A673 (cell line): ENCODE data around the gene PON3. TPM values are rescaled to one million over a fixed set of nuclear protein-coding genes. Genes with fewer than 3 reads are reported as not detected.
A peak's percentile ranks its signal among the peaks of the same experiment; 100 is the strongest.

Experiments used
- BruUV-seq: library from RNA; stranded (reverse); fragments of 400-500 nt; replicated peaks from 2 replicates; lab custom pipeline; 2021; lab: Mats Ljungman, UMichigan
- CTCF ChIA-PET: fragments of 300-600 bp; sonication (Branson Sonifier 250); formaldehyde crosslinking; loops from one replicate; lab custom pipeline; 2022; ENCODE audit warnings: antibody characterized with exemption; lab: Charles Lee
- POLR2A ChIA-PET: fragments of 300-600 bp; sonication (Branson Sonifier 250); formaldehyde crosslinking; loops from one replicate; lab custom pipeline; 2022; ENCODE audit warnings: antibody characterized with exemption; ENCODE audit not compliant: low non-redundant PET; lab: Charles Lee
- DNase-seq: peaks from one replicate; pipeline ENCODE4 v3.0.0-alpha.2; 2015; ENCODE audit warnings: low spot score
- H3K27ac ChIP-seq: fragments of 200-600 bp; sonication (generic); 2 replicates; pipeline ENCODE4 v1.5.1; 2016; ENCODE audit warnings: mixed run types, low read depth, mild to moderate bottlenecking, mixed read lengths, antibody characterized with exemption, low read length; ENCODE audit not compliant: poor library complexity, severe bottlenecking
- H3K27me3 ChIP-seq: fragments of 200-600 bp; sonication (generic); replicated peaks from 2 replicates; pipeline ENCODE4 v1.6.1; 2017; ENCODE audit warnings: mixed run types, low read depth, mild to moderate bottlenecking, mixed read lengths, antibody characterized with exemption, low read length; ENCODE audit not compliant: insufficient read depth, poor library complexity
- H3K36me3 ChIP-seq: fragments of 200-600 bp; sonication (generic); 2 replicates; pipeline ENCODE4 v1.6.1; 2016; ENCODE audit warnings: mixed run types, mild to moderate bottlenecking, mixed read lengths, antibody characterized with exemption, low read length; ENCODE audit not compliant: insufficient read depth, poor library complexity, severe bottlenecking
- H3K4me1 ChIP-seq: fragments of 200-600 bp; sonication (generic); 2 replicates; pipeline ENCODE4 v1.6.1; 2017; ENCODE audit warnings: mixed run types, mild to moderate bottlenecking, mixed read lengths, antibody characterized with exemption, low read length; ENCODE audit not compliant: insufficient read depth, poor library complexity, severe bottlenecking
- H3K4me3 ChIP-seq: fragments of 200-600 bp; sonication (generic); 2 replicates; pipeline ENCODE4 v1.5.1; 2016; ENCODE audit warnings: low read depth, mixed run types, mild to moderate bottlenecking, mixed read lengths, low read length; ENCODE audit not compliant: poor library complexity, severe bottlenecking
- H3K9me3 ChIP-seq: fragments of 200-600 bp; sonication (generic); 2 replicates; pipeline ENCODE4 v1.6.1; 2016; ENCODE audit warnings: mixed run types, low read depth, mild to moderate bottlenecking, mixed read lengths, antibody characterized with exemption, low read length; ENCODE audit not compliant: poor library complexity, severe bottlenecking
- EZH2 ChIP-seq: fragments of 200-600 bp; sonication (generic); IDR thresholded peaks from 2 replicates; pipeline ENCODE4 v1.6.1; 2017; ENCODE audit warnings: borderline replicate concordance, low read depth, mild to moderate bottlenecking, mixed read lengths, antibody characterized with exemption, low read length; ENCODE audit not compliant: poor library complexity, severe bottlenecking
- intact Hi-C: fragments of 100-400 bp; cut with micrococcal nuclease; formaldehyde crosslinking; loops from one replicate; pipeline ENCODE4 v1.10.0; 2022; ENCODE audit not compliant: unreplicated experiment
- total RNA-seq: library from RNA; stranded (reverse); gene quantifications from 2 replicates; pipeline ENCODE4 v1.2.3, GENCODE V29; 2021
- TF ChIP-seq, protein P1 (sequence below): fragments of 300-800, 200-600 bp; sonication (generic); conservative IDR thresholded peaks from 2 replicates; pipeline ENCODE4 v1.5.1; 2017; ENCODE audit warnings: low read depth, mild to moderate bottlenecking, antibody characterized with exemption, low read length, moderate library complexity, mixed read lengths

PON3 gene
- total RNA-seq, 1 experiment from 2014 or later = not detected

DNA sequence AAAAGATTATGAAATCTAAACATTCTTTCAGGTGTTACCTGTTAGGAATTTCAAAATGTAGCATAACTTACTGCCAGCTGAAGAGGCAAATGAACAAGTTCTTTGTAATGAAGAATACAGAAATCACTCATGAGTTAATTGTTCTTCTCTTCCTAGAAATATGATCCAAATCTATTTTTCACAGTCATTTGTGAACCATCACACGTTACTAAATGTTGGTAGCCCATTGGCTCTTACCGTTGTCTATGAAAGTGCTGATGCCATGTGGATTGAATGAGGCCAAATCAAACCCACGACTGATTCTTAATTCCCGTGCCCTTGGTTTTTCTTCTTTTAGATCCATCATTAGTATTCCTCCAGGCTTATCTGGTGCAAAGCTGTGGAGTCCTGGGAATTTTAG lies 15.9 kb upstream of the PON3 start:
- H3K4me1 ChIP-seq = no peaks in the 10 kb centered on the region
- intact Hi-C loops = no loop called here
- no peak overlapping the region for H3K4me3 ChIP-seq
- POLR2A ChIA-PET = no interaction called here
- no peaks in the 10 kb centered on the region for H3K9me3 ChIP-seq
- BruUV-seq = no TSS peak
- H3K36me3 ChIP-seq = peaks cover 5% of the 10 kb centered on the region
- TF ChIP-seq, protein P1, sequence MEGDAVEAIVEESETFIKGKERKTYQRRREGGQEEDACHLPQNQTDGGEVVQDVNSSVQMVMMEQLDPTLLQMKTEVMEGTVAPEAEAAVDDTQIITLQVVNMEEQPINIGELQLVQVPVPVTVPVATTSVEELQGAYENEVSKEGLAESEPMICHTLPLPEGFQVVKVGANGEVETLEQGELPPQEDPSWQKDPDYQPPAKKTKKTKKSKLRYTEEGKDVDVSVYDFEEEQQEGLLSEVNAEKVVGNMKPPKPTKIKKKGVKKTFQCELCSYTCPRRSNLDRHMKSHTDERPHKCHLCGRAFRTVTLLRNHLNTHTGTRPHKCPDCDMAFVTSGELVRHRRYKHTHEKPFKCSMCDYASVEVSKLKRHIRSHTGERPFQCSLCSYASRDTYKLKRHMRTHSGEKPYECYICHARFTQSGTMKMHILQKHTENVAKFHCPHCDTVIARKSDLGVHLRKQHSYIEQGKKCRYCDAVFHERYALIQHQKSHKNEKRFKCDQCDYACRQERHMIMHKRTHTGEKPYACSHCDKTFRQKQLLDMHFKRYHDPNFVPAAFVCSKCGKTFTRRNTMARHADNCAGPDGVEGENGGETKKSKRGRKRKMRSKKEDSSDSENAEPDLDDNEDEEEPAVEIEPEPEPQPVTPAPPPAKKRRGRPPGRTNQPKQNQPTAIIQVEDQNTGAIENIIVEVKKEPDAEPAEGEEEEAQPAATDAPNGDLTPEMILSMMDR = no peak
- TF ChIP-seq EZH2 = no peak
- CTCF ChIA-PET = no interaction called here
- no peak overlapping the region for H3K27ac ChIP-seq
- no peak for DNase-seq
- H3K27me3 ChIP-seq = no peaks in the 10 kb centered on the region

DNA sequence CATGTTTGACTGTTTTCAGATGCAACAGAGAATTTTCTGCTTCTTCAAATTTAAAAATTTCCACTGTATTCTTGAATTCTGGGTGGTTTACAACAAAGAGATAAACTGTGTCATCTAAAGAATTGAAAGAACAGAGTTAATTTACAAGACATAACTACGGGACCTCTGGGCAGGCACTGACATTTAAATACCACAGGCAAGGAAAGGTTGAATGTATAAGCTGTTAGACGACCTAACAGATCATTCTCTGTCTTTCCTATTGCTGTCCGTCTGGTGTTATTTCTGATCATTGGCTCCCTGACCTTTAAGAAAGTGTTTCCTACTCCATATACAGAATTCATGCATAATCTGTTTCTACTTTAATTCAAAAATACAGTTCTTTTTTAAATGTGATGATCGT lies 15.5 kb upstream of the PON3 start:
- no peak for DNase-seq
- Histone ChIP-seq H3K27me3 (no peaks in the 10 kb centered on the region), H3K27ac (no peak overlapping the region), H3K4me3 (no peak overlapping the region), H3K36me3 (peaks cover 5% of the 10 kb centered on the region), H3K4me1 (no peaks in the 10 kb centered on the region), H3K9me3 (no peaks in the 10 kb centered on the region)
- ChIA-PET POLR2A (no interaction called here), CTCF (no interaction called here)
- TF ChIP-seq, protein P1 = no peak
- no peak for TF ChIP-seq EZH2
- BruUV-seq = no TSS peak
- intact Hi-C loops = no loop called here

DNA sequence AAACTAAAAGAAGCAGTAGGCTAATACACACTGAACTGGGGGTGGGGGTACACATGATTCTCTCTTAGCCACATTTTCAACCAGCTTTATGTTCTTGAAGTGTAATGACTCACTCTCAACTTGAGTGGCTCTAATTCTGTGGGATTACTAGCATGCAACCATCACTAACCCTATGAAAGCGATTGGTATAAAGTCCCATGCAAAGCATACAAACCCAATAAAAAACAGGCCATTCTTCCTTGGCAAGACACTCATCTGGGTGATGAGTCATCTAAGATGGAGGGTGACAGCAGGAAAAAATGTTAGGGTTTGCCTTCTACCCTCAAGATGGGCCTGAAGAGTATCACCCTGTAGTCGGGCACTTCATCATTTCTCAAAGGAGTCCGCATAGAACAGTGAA lies 14.9 kb upstream of the PON3 start:
- Histone ChIP-seq H3K27me3 (no peaks in the 10 kb centered on the region), H3K4me3 (no peak overlapping the region), H3K27ac (no peak overlapping the region), H3K9me3 (no peaks in the 10 kb centered on the region), H3K4me1 (no peaks in the 10 kb centered on the region), H3K36me3 (peaks cover 5% of the 10 kb centered on the region)
- ChIA-PET CTCF (no interaction called here), POLR2A (no interaction called here)
- BruUV-seq = no TSS peak
- intact Hi-C loops = no loop called here
- no peak for TF ChIP-seq EZH2
- TF ChIP-seq, protein P1 = no peak
- DNase-seq = peak; percentile 37
